ENCODE data around the gene CTSG.
"Not testable (repeated sequence)": the region's sequence is repeated elsewhere in the genome, so short reads cannot be mapped to it uniquely, and the experiment has no call there.

The CTSG gene

DNA sequence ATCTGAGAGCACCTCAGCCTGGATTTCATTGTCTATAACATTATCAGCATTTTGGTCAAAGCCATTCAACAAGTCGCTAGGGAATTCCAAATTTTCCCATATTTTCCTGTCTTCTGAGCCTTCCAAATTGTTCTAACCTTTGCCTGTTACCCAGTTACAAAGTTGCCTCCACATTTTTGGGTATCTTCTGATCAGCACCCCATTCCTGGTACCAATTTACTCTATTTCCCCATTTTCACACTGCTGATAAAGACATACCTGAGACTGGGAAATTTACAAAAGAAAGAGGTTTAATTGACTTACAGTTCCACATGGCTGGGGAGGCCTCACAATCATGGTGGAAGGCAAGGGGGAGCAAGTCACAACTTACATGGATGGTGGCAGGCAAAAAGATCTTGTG, 27.0 kb downstream of the CTSG start:
- DNase-seq (ENCODE audit: low spot score), result not testable (repeated sequence)

DNA sequence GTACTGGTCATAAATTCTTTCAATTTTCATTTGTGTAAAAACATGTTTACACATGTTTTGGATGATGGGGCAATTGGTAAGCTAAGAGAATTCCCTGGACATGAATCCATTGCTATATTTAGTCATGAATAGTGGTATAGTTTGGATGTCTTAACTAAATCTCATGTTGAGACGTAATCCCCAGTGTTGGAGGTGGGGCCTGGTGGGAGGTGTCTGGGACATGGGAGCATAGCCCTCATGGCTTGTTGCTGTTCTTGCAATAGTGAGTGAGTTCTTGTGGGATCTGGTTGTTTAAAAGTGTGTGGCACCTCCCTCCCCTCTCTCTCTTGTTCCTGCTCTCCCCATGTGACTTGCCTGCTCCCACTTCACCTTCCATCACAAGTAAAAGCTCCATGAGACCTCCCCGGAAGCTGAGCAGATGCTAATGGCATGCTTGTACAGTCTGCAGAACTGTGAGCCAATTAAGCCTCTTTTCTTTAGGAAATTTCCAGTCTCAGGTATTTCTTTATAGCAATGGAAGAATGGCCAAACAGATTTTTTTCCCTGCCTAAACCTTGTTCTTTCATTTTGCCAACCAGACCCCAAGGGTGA, 33.6 kb downstream of the CTSG start:
- DNase-seq (ENCODE audit: low spot score), result no peak

DNA sequence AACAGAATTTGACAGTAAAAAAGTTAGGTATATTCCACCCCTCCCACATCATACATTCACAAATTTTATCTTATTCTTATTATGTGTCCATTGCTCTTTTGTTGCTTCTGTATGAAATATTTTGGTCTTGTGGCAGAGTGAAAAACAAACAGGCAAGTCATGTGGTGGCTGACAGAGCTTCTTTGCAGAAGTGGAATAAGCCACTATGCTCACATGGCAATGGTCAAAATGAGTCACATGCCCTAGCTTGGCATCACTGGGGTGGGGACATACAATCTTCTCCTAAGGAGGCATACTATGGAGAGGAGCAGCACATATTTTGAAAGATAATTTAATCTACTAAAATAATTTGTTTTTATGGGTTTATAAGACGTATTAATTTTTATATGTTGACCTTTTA, 40.3 kb downstream of the CTSG start:
- DNase-seq (ENCODE audit: low spot score), result no peak

DNA sequence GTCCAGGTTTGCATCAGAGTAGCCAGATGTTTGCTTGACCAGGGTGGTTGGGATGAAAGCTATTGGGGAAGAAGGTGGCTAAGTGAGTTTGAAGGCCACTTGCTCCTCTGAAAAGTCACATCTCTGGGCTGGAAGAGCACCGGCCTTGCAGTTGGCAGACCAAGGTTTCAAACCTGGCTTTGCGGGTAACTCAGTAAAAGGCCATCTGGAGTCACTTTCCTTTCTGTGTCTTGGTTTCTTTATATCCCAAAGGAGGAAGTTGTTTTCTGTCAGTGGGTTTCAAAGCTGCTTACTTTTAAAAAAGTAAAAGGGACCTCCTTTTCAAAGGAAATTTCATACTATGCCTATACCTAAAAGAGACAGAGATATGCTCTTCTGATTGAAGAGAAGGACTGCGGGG, 41.8 kb downstream of the CTSG start:
- no peak for DNase-seq (ENCODE audit: low spot score)

DNA sequence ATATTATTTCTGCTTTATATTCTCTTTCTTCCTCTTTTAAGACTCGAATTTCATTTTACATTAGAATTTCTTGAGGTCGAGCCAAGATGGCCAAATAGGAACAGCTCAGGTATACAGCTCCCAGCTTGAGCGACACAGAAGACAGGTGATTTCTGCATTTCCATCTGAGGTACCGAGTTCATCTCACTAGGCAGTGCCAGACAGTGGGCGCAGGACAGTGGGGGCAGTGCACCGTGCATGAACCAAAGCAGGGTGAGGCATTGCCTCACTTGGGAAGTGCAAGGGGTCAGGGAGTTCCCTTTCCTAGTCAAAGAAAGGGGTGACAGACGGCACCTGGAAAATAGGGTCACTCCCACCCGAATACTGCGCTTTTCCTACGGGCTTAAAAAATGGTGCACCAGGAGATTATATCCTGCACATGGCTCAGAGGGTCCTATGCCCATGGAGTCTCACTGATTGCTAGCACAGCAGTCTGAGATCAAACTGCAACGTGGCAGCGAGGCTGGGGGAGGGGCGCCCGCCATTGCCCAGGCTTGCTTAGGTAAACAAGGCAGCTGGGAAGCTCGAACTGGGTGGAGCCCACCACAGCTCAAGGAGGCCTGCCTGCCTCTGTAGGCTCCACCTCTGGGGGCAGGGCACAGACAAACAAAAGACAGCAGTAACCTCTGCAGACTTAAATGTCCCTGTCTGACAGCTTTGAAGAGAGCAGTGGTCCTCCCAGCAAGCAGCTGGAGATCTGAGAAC, 50.0 kb downstream of the CTSG start:
- DNase-seq (ENCODE audit: low spot score), result not testable (repeated sequence)

Data from SK-N-DZ (cell line).